ENCODE measurements around the gene MAML2. TPM values are rescaled to one million over a fixed set of nuclear protein-coding genes. Genes with fewer than 3 reads are reported as not detected.
"Not testable (repeated sequence)": the region's sequence is repeated elsewhere in the genome, so short reads cannot be mapped to it uniquely, and the experiment has no call there.

MAML2 gene
- total RNA-seq, 1 experiment from 2014 or later = 4.7 TPM

- DNase-seq (ENCODE audit: extremely low read depth, low read depth) = no peak
Observed at GRCh38 chr11:96273507-96273906, 69.5 kb downstream of the MAML2 start.

GRCh38 chr11:96272529-96273222 is 70.3 kb downstream of the MAML2 start:
- no peak for DNase-seq (ENCODE audit: extremely low read depth, low read depth)

- DNase-seq (ENCODE audit: extremely low read depth, low read depth) = no peak
Observed at GRCh38 chr11:96271777-96272176, 71.2 kb downstream of the MAML2 start.

- not testable (repeated sequence) for DNase-seq (ENCODE audit: extremely low read depth, low read depth)
Observed at GRCh38 chr11:96271352-96271751, 71.6 kb downstream of the MAML2 start.

- DNase-seq (ENCODE audit: extremely low read depth, low read depth) = not testable (repeated sequence)
Observed at GRCh38 chr11:96268527-96268926, 74.5 kb downstream of the MAML2 start.

GRCh38 chr11:96267496-96268032 is 75.4 kb downstream of the MAML2 start:
- DNase-seq (ENCODE audit: extremely low read depth, low read depth) = no peak

- DNase-seq (ENCODE audit: extremely low read depth, low read depth) = no peak
Observed at GRCh38 chr11:96267001-96267495, 75.9 kb downstream of the MAML2 start.

- DNase-seq (ENCODE audit: extremely low read depth, low read depth) = no peak
Observed at GRCh38 chr11:96265972-96266371, 77.0 kb downstream of the MAML2 start.

- no peak for DNase-seq (ENCODE audit: extremely low read depth, low read depth)
Observed at GRCh38 chr11:96265220-96265737, 77.7 kb downstream of the MAML2 start.

- no peak for DNase-seq (ENCODE audit: extremely low read depth, low read depth)
Observed at GRCh38 chr11:96264364-96264763, 78.6 kb downstream of the MAML2 start.

GRCh38 chr11:96263238-96263763 is 79.7 kb downstream of the MAML2 start:
- DNase-seq (ENCODE audit: extremely low read depth, low read depth) = no peak

- DNase-seq (ENCODE audit: extremely low read depth, low read depth) = no peak
Observed at GRCh38 chr11:96260532-96260931, 82.5 kb downstream of the MAML2 start.

GRCh38 chr11:96260067-96260511 is 82.9 kb downstream of the MAML2 start:
- DNase-seq (ENCODE audit: extremely low read depth, low read depth) = no peak

- no peak for DNase-seq (ENCODE audit: extremely low read depth, low read depth)
Observed at GRCh38 chr11:96259134-96259830, 83.7 kb downstream of the MAML2 start.

- no peak for DNase-seq (ENCODE audit: extremely low read depth, low read depth)
Observed at GRCh38 chr11:96257972-96258934, 84.7 kb downstream of the MAML2 start.

- DNase-seq (ENCODE audit: extremely low read depth, low read depth) = no peak
Observed at GRCh38 chr11:96257036-96257435, 86.0 kb downstream of the MAML2 start.

GRCh38 chr11:96256215-96257011 is 86.6 kb downstream of the MAML2 start:
- no peak for DNase-seq (ENCODE audit: extremely low read depth, low read depth)

- no peak for DNase-seq (ENCODE audit: extremely low read depth, low read depth)
Observed at GRCh38 chr11:96254854-96255253, 88.1 kb downstream of the MAML2 start.

GRCh38 chr11:96254087-96254486 is 88.9 kb downstream of the MAML2 start:
- peak; percentile 34 for DNase-seq (ENCODE audit: extremely low read depth, low read depth)

Data from NCI-H460 (cell line).